OCI-LY1 (cell line): ENCODE measurements around the gene MMP23B.
"Not testable (repeated sequence)": the region's sequence is repeated elsewhere in the genome, so short reads cannot be mapped to it uniquely, and the experiment has no call there.

Experiments
- H2AFZ ChIP-seq: fragments of 200-600 bp; sonication (generic), shearing (Covaris generic); 2 replicates; pipeline ENCODE4 v1.6.0; 2014; ENCODE audit warnings: antibody characterized with exemption, mild to moderate bottlenecking, low read length
- H3F3A ChIP-seq: fragments of 200-600 bp; sonication (generic), shearing (Covaris generic); 2 replicates; pipeline ENCODE4 v1.6.0; 2014; ENCODE audit warnings: mild to moderate bottlenecking, antibody characterized with exemption, low read length, moderate library complexity; ENCODE audit not compliant: insufficient read depth
- H3K27ac ChIP-seq: fragments of 200-600 bp; sonication (generic); 2 replicates; pipeline ENCODE4 v1.5.1; 2014; ENCODE audit warnings: low read length, mixed run types, mild to moderate bottlenecking, low read depth; ENCODE audit not compliant: poor library complexity, severe bottlenecking
- H3K27me3 ChIP-seq: fragments of 200-600 bp; sonication (generic); 2 replicates; pipeline ENCODE4 v1.6.0; 2014; ENCODE audit warnings: antibody characterized with exemption, mild to moderate bottlenecking, low read length, moderate library complexity; ENCODE audit not compliant: insufficient read depth
- H3K36me3 ChIP-seq: fragments of 200-600 bp; sonication (generic); 2 replicates; pipeline ENCODE4 v1.6.1; 2014; ENCODE audit warnings: mild to moderate bottlenecking, antibody characterized with exemption, low read length, moderate library complexity, mixed read lengths; ENCODE audit not compliant: insufficient read depth
- H3K4me1 ChIP-seq: fragments of 200-600 bp; sonication (generic); 2 replicates; pipeline ENCODE4 v1.5.1; 2014; ENCODE audit warnings: mild to moderate bottlenecking, low read length, moderate library complexity; ENCODE audit not compliant: insufficient read depth, severe bottlenecking
- H3K4me2 ChIP-seq: fragments of 200-600 bp; sonication (generic), shearing (Covaris generic); 2 replicates; pipeline ENCODE4 v1.6.1; 2014; ENCODE audit warnings: low read length
- H3K4me3 ChIP-seq: fragments of 200-600 bp; sonication (generic); 2 replicates; pipeline ENCODE4 v1.5.1; 2014; ENCODE audit warnings: low read length, low read depth, mild to moderate bottlenecking, mixed read lengths; ENCODE audit not compliant: poor library complexity, severe bottlenecking
- H3K79me2 ChIP-seq: fragments of 200-600 bp; shearing (Covaris generic); 2 replicates; pipeline ENCODE4 v1.6.1; 2016; ENCODE audit warnings: mixed run types, low read length, mixed read lengths; ENCODE audit not compliant: insufficient read depth
- H3K9ac ChIP-seq: fragments of 200-600 bp; sonication (generic), shearing (Covaris generic); 2 replicates; pipeline ENCODE4 v1.6.1; 2014; ENCODE audit warnings: mild to moderate bottlenecking, low read length, mixed read lengths
- H3K9me2 ChIP-seq: fragments of 200-600 bp; sonication (generic), shearing (Covaris generic); 2 replicates; pipeline ENCODE4 v1.6.1; 2014; ENCODE audit warnings: low read depth, mild to moderate bottlenecking, low read length, mixed read lengths
- H3K9me3 ChIP-seq: fragments of 200-600 bp; shearing (Covaris generic); 2 replicates; pipeline ENCODE4 v1.6.1; 2014; ENCODE audit warnings: low read length, mixed read lengths
- H4K20me1 ChIP-seq: fragments of 200-600 bp; sonication (generic), shearing (Covaris generic); 2 replicates; pipeline ENCODE4 v1.6.0; 2016; ENCODE audit warnings: mild to moderate bottlenecking, low read length; ENCODE audit not compliant: insufficient read depth
- CTCF ChIP-seq: fragments of 200-600 bp; sonication (generic), shearing (Covaris generic); IDR thresholded peaks from 2 replicates; pipeline ENCODE4 v1.5.1; 2017; ENCODE audit warnings: mild to moderate bottlenecking, antibody characterized with exemption, low read length, moderate library complexity, mixed read lengths
- EZH2 ChIP-seq: fragments of 200-600 bp; sonication (generic), shearing (Covaris generic); IDR thresholded peaks from 2 replicates; pipeline ENCODE4 v1.8.0; 2017; ENCODE audit warnings: borderline replicate concordance, mixed run types, mild to moderate bottlenecking, antibody characterized with exemption, low read length, moderate library complexity, mixed read lengths

MMP23B gene

GRCh38 chr1:1672181-1672965, 40.4 kb downstream of the MMP23B start:
- H3F3A ChIP-seq = no peaks in the 10 kb centered on the region
- TF ChIP-seq CTCF (no peak), EZH2 (no peak)
- peaks cover 14% of the 10 kb centered on the region for H3K4me1 ChIP-seq
- H3K9me3 ChIP-seq = no peaks in the 10 kb centered on the region
- no peaks in the 10 kb centered on the region for H4K20me1 ChIP-seq
- H3K4me3 ChIP-seq = no peak overlapping the region
- H3K36me3 ChIP-seq = peaks cover 24% of the 10 kb centered on the region; the same call in 1 of the 2 replicates
- H3K4me2 ChIP-seq = no peak overlapping the region
- H2AFZ ChIP-seq = no peak overlapping the region
- no peaks in the 10 kb centered on the region for H3K79me2 ChIP-seq
- no peak overlapping the region for H3K9ac ChIP-seq
- H3K27ac ChIP-seq = no peak overlapping the region
- no peaks in the 10 kb centered on the region for H3K9me2 ChIP-seq
- no peaks in the 10 kb centered on the region for H3K27me3 ChIP-seq

GRCh38 chr1:1674806-1675205, 42.8 kb downstream of the MMP23B start:
- H3K9ac ChIP-seq, H3K4me2 ChIP-seq, H3K9me2 ChIP-seq, H3K9me3 ChIP-seq, H3K4me3 ChIP-seq, H4K20me1 ChIP-seq, H2AFZ ChIP-seq, H3F3A ChIP-seq, H3K27me3 ChIP-seq, H3K27ac ChIP-seq, H3K79me2 ChIP-seq: not testable (repeated sequence)
- H3K36me3 ChIP-seq = peaks cover 18% of the 10 kb centered on the region; the same call in 1 of the 2 replicates
- peaks cover 35% of the 10 kb centered on the region for H3K4me1 ChIP-seq

- H3K9me2 ChIP-seq, H3K4me2 ChIP-seq, H3K9ac ChIP-seq, H3K79me2 ChIP-seq, H3F3A ChIP-seq, H3K27me3 ChIP-seq, H2AFZ ChIP-seq, H3K9me3 ChIP-seq, H3K4me3 ChIP-seq, H3K27ac ChIP-seq, H4K20me1 ChIP-seq: not testable (repeated sequence)
- peaks cover 17% of the 10 kb centered on the region; the same call in 1 of the 2 replicates for H3K36me3 ChIP-seq
- H3K4me1 ChIP-seq = peaks cover 35% of the 10 kb centered on the region
These were observed 43.2 kb downstream of the MMP23B start for GRCh38 chr1:1675218-1675617.

GRCh38 chr1:1676087-1676486, 44.1 kb downstream of the MMP23B start:
- not testable (repeated sequence) for H3K27me3 ChIP-seq, H3F3A ChIP-seq

More at GRCh38 chr1:1676087-1676486, 44.1 kb downstream of the MMP23B start:
- not testable (repeated sequence) for H3K4me3 ChIP-seq, H3K4me2 ChIP-seq, H3K9ac ChIP-seq, H3K9me3 ChIP-seq, H3K27ac ChIP-seq, H2AFZ ChIP-seq, H4K20me1 ChIP-seq, H3K9me2 ChIP-seq, H3K79me2 ChIP-seq
- peaks cover 11% of the 10 kb centered on the region; the same call in 1 of the 2 replicates for H3K36me3 ChIP-seq
- H3K4me1 ChIP-seq = peaks cover 35% of the 10 kb centered on the region
